GM20000 (cell line): ENCODE measurements around the gene MAD1L1.

Source experiments
- DNase-seq: peaks from one replicate; pipeline ENCODE4 v3.0.0; 2012; ENCODE audit warnings: low spot score
- CTCF ChIP-seq: IDR thresholded peaks from 2 replicates; pipeline ENCODE4 v1.5.1; 2012; ENCODE audit warnings: mild to moderate bottlenecking, control low read depth; ENCODE audit errors: extremely low read depth, missing control alignments

Gene MAD1L1

GRCh38 chr7:2266911-2267310 is 34.2 kb upstream of the MAD1L1 start:
- no peak for TF ChIP-seq CTCF
- DNase-seq = no peak

GRCh38 chr7:2264158-2264557 is 31.4 kb upstream of the MAD1L1 start:
- no peak for DNase-seq
- no peak for TF ChIP-seq CTCF

- no peak for TF ChIP-seq CTCF
- DNase-seq = no peak
Observed at GRCh38 chr7:2263176-2263575, 30.4 kb upstream of the MAD1L1 start.

- no peak for TF ChIP-seq CTCF
- peak; percentile 76 for DNase-seq
Observed at GRCh38 chr7:2261611-2262010, 28.9 kb upstream of the MAD1L1 start.

DNA sequence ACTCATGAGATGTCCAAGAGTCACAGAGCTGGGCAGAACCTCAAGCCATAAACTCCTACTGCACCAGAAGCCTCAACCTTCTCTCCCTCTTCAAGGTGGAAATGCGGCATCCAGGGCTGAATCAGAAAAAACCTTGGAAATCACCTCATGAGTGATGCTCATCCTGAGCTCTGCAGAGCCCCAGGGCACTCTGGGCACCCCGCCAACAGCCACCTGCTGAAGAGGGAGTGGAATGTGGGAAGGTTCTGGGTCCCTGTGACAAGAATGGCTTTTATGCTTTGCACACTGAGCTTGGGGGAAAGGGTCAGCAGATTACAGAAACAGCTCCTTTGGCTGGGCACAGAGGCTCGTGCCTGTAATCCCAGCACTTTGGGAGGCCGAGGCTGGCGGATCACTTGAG is 28.1 kb upstream of the MAD1L1 start:
- DNase-seq = no peak

GRCh38 chr7:2259480-2259879 is 26.7 kb upstream of the MAD1L1 start:
- no peak for DNase-seq
- no peak for TF ChIP-seq CTCF

More for the DNA sequence above, 28.1 kb upstream of the MAD1L1 start:
- no peak for TF ChIP-seq CTCF

GRCh38 chr7:2258661-2259365 is 26.1 kb upstream of the MAD1L1 start:
- TF ChIP-seq CTCF = no peak
- DNase-seq = peak; percentile 81
